ENCODE measurements around the gene PFDN6.
A peak's percentile ranks its signal among the peaks of the same experiment; 100 is the strongest.
"Not testable (repeated sequence)": the region's sequence is repeated elsewhere in the genome, so short reads cannot be mapped to it uniquely, and the experiment has no call there.

The PFDN6 gene

DNA sequence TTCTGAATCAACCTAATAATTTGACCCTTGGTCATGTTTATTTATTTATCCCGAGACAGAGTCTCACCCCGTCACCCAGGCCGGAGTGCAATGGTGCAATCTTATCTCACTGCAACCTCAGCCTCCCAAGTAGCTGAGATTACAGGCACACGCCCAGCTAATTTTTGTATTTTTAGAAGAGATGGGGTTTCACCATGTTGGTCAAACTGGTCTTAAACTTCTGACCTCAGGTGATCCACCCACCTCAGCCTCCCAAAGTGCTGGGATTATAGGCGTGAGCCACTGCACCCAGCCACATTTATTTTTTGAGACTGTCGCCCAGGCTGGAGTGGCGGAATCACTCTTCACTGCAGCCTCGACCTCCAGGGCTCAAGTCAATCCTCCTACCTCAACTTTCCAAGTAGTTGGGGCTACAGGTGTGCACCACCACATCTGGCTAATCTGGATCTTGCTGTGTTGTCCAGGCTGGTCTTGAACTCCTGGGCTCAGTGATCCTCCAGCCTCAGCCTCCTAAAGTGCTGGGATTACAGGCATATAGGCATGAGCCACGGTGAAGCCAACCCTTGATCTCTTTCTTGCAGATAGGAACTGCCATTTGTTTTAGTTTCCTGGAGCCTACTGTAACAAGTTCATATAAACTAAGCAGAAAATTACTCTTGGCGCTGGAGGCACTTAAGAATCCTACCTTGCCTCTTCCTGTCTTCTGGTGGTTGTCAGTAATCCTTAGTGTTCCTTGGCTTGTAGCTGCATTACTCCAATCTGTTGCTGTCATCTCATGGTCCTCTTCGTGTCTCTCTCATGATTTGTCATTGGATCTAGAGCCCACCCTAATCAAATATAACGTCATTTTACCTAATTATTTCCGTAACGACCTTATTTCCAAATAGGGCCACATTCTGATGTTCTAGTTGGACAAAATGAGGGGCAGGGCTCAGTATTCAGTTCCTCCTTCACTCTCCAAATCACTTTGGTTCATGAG lies 15.2 kb upstream of the PFDN6 start:
- DNase-seq = no peak
- WGBS (ENCODE audit: insufficient coverage) = 94% methylated on average over 10 of the region's 14 CpGs
- Histone ChIP-seq H3K4me3 (ENCODE audit: control insufficient read depth in 1 of 7, extremely low read depth in 1 of 7, insufficient read depth in 4 of 7, low read depth in 2 of 7, low read length in 6 of 7) (peak overlapping the region in 3 of 7 experiments; percentile 18 to 83 (median 76)), H3K4me1 (ENCODE audit: control extremely low read depth in 1 of 4, control insufficient read depth in 4 of 4, insufficient read depth in 4 of 4, low read length in 3 of 4) (peaks cover 7 to 69% (median 61%) of the 10 kb centered on the region in 4 experiments), H3K27ac (ENCODE audit: insufficient read depth in 1 of 2, low read depth in 1 of 2, low read length in 2 of 2, poor library complexity in 1 of 2, severe bottlenecking in 2 of 2) (peak overlapping the region; percentile 21 to 99), H3K27me3 (replicated peaks in 2 of 5; ENCODE audit: control insufficient read depth in 4 of 5, insufficient read depth in 5 of 5, low read length in 4 of 5) (no peaks in the 10 kb centered on the region), H3K36me3 (ENCODE audit: control insufficient read depth in 4 of 4, insufficient read depth in 4 of 4, low read length in 3 of 4) (peaks cover 3 to 66% (median 33%) of the 10 kb centered on the region in 4 experiments), H3K9me3 (ENCODE audit: control extremely low read depth in 1 of 5, control insufficient read depth in 4 of 5, insufficient read depth in 2 of 5, low read depth in 1 of 5, low read length in 4 of 5) (no peaks in the 10 kb centered on the region)
- ChIA-PET POLR2A (no interaction called here), CTCF (interaction anchor here (6.2 kb wide), 1 partner anchor 15 kb away, joined by 53 read pairs; the partner anchor contains the start of genes PFDN6 and WDR46)

DNA sequence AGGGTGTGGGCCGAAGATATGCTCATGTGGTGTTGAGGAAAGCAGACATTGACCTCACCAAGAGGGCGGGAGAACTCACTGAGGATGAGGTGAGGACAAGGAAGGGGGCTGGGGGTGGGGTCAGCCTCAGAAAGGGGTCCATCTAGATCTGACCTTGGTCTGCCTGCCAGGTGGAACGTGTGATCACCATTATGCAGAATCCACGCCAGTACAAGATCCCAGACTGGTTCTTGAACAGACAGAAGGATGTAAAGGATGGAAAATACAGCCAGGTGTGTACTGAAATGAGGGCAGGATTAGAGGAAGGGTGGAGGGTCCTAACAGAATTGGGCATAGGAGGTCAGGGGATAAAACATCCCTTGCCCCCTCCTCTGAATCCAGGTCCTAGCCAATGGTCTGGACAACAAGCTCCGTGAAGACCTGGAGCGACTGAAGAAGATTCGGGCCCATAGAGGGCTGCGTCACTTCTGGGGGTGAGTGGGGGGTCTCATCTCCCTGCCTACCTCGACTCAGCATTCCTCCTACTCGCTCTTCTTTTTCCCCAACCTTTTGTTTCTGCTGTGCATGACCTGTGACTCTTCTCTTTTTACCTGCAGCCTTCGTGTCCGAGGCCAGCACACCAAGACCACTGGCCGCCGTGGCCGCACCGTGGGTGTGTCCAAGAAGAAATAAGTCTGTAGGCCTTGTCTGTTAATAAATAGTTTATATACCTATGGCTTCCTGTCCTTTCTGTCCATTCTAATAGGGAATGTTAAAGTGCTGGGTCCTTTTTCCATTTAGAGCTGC lies 13.4 kb upstream of the PFDN6 start:
- not testable (repeated sequence) for H3K27me3 ChIP-seq (replicated peaks in 2 of 5; ENCODE audit: control insufficient read depth in 4 of 5, insufficient read depth in 5 of 5, low read length in 4 of 5); H3K9me3 ChIP-seq (ENCODE audit: control extremely low read depth in 1 of 5, control insufficient read depth in 4 of 5, insufficient read depth in 2 of 5, low read depth in 1 of 5, low read length in 4 of 5); DNase-seq
- ChIA-PET POLR2A (interaction anchor here (1.1 to 2.6 kb wide), 2 partner anchors 24 to 127 kb away, joined by 3 to 14 read pairs; no protein-coding TSS in a partner anchor), CTCF (interaction anchor here (0.6 to 9.7 kb wide), 7 partner anchors 14 to 343 kb away, joined by 3 to 96 read pairs (median 11); partner anchors contain the start of genes CUTA, PFDN6, RGL2 and WDR46)
- Histone ChIP-seq H3K4me3 (ENCODE audit: control insufficient read depth in 1 of 7, extremely low read depth in 1 of 7, insufficient read depth in 4 of 7, low read depth in 2 of 7, low read length in 6 of 7) (peak overlapping the region in 6 of 7 experiments; percentile 59 to 88 (median 77)), H3K4me1 (ENCODE audit: control extremely low read depth in 1 of 4, control insufficient read depth in 4 of 4, insufficient read depth in 4 of 4, low read length in 3 of 4) (peaks cover 7 to 73% (median 65%) of the 10 kb centered on the region in 4 experiments), H3K36me3 (ENCODE audit: control insufficient read depth in 4 of 4, insufficient read depth in 4 of 4, low read length in 3 of 4) (peaks cover 3 to 74% (median 39%) of the 10 kb centered on the region in 4 experiments), H3K27ac (ENCODE audit: insufficient read depth in 1 of 2, low read depth in 1 of 2, low read length in 2 of 2, poor library complexity in 1 of 2, severe bottlenecking in 2 of 2) (peak overlapping the region in 1 of 2 experiments; percentile 77)
- 94% methylated on average over 9 of the region's 16 CpGs for WGBS (ENCODE audit: insufficient coverage)

DNA sequence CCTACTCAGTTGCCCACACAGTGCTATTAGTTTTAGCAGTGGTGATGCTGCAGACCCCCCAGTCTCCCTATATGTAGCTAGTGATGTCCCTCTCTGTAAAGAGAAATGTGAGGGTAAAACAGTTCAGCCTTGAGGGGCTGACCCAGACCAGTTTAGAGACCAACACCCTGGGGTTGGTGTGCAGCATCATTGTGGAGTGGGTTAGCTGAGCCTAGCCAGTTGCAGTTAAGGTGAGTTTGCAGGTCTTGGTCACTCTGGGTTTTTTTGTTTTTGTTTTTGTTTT lies 12.9 kb upstream of the PFDN6 start:
- peaks cover 3 to 80% (median 44%) of the 10 kb centered on the region in 4 experiments for H3K36me3 ChIP-seq (ENCODE audit: control insufficient read depth in 4 of 4, insufficient read depth in 4 of 4, low read length in 3 of 4)

DNA sequence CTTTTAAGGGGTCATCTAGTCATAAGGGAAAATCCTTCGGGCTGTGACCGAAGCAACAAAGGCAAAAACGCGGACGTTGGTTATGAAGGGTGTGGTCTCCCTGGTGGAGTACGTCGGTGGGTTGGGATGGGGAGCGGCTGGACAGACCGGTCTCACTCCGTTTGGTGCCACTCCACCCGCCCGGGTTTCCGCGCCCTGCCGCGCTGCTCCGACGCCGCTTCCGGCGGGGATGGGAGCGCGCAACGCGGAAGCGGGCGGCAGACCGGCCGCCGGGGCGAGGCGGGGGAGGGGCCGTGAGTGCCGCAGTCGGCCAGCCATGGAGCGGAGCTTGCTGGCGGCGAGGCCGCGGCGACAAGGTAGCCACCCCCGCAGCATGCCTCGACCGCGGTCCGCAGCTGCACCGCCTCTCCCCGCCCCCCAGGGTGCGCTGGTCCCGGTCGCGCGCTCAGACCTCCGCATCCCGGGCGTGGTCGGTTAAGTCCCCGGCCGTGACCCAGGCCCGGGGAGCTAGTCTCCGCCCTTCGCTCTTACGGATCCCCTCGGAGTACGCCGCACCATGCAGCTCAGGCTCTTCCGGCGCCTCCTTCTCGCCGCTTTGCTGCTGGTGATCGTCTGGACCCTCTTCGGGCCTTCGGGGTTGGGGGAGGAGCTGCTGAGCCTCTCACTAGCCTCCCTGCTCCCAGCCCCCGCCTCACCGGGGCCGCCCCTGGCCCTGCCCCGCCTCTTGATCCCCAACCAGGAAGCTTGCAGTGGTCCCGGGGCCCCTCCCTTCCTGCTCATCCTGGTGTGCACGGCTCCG lies 12.3 kb upstream of the PFDN6 start, which contains the start of gene B3GALT4:
Gene B3GALT4, plus strand, starts transcription at position 260 of the 799 bp plus-strand sequence. Its CDS starts 297 bp downstream, at position 557.
- Histone ChIP-seq H3K27me3 (replicated peaks in 2 of 5; ENCODE audit: control insufficient read depth in 4 of 5, insufficient read depth in 5 of 5, low read length in 4 of 5) (no peaks in the 10 kb centered on the region), H3K27ac (ENCODE audit: insufficient read depth in 1 of 2, low read depth in 1 of 2, low read length in 2 of 2, poor library complexity in 1 of 2, severe bottlenecking in 2 of 2) (peak within 1 kb of the TSS; percentile 50 to 77), H3K4me1 (ENCODE audit: control extremely low read depth in 1 of 4, control insufficient read depth in 4 of 4, insufficient read depth in 4 of 4, low read length in 3 of 4) (peaks cover 7 to 73% (median 63%) of the 10 kb centered on the region in 4 experiments), H3K9me3 (ENCODE audit: control extremely low read depth in 1 of 5, control insufficient read depth in 4 of 5, insufficient read depth in 2 of 5, low read depth in 1 of 5, low read length in 4 of 5) (no peaks in the 10 kb centered on the region), H3K36me3 (ENCODE audit: control insufficient read depth in 4 of 4, insufficient read depth in 4 of 4, low read length in 3 of 4) (peaks cover 3 to 84% (median 48%) of the 10 kb centered on the region in 4 experiments), H3K4me3 (ENCODE audit: control insufficient read depth in 1 of 7, extremely low read depth in 1 of 7, insufficient read depth in 4 of 7, low read depth in 2 of 7, low read length in 6 of 7) (peak within 1 kb of the TSS; percentile 59 to 88 (median 72))
- ChIA-PET CTCF (interaction anchor here (0.6 to 9.7 kb wide), 21 partner anchors 10 to 342 kb away, joined by 3 to 96 read pairs (median 3); partner anchors contain the start of genes CUTA, PFDN6, RGL2 and TAPBP), POLR2A (interaction anchor here (0.9 to 2.6 kb wide), 6 partner anchors 12 to 126 kb away, joined by 3 to 14 read pairs (median 4); partner anchors contain the start of genes PFDN6, TAPBP and WDR46)
- DNase-seq = peak; percentile 72 to 84 (median 81)
- 0% methylated on average over 75 of the region's 80 CpGs for WGBS (ENCODE audit: insufficient coverage)

More for the DNA sequence above, 12.9 kb upstream of the PFDN6 start:
- Histone ChIP-seq H3K9me3 (ENCODE audit: control extremely low read depth in 1 of 5, control insufficient read depth in 4 of 5, insufficient read depth in 2 of 5, low read depth in 1 of 5, low read length in 4 of 5) (no peaks in the 10 kb centered on the region), H3K4me1 (ENCODE audit: control extremely low read depth in 1 of 4, control insufficient read depth in 4 of 4, insufficient read depth in 4 of 4, low read length in 3 of 4) (peaks cover 7 to 73% (median 63%) of the 10 kb centered on the region in 4 experiments), H3K27me3 (replicated peaks in 2 of 5; ENCODE audit: control insufficient read depth in 4 of 5, insufficient read depth in 5 of 5, low read length in 4 of 5) (no peaks in the 10 kb centered on the region), H3K4me3 (ENCODE audit: control insufficient read depth in 1 of 7, extremely low read depth in 1 of 7, insufficient read depth in 4 of 7, low read depth in 2 of 7, low read length in 6 of 7) (peak overlapping the region; percentile 59 to 88 (median 72)), H3K27ac (ENCODE audit: insufficient read depth in 1 of 2, low read depth in 1 of 2, low read length in 2 of 2, poor library complexity in 1 of 2, severe bottlenecking in 2 of 2) (peak overlapping the region; percentile 50 to 77)
- ChIA-PET CTCF (interaction anchor here (0.6 to 9.7 kb wide), 13 partner anchors 10 to 343 kb away, joined by 3 to 96 read pairs (median 4); partner anchors contain the start of genes CUTA, PFDN6, RGL2 and WDR46), POLR2A (interaction anchor here (1.1 to 2.6 kb wide), 3 partner anchors 12 to 127 kb away, joined by 3 to 14 read pairs (median 7); partner anchors contain the start of genes PFDN6 and WDR46)
- DNase-seq = no peak

DNA sequence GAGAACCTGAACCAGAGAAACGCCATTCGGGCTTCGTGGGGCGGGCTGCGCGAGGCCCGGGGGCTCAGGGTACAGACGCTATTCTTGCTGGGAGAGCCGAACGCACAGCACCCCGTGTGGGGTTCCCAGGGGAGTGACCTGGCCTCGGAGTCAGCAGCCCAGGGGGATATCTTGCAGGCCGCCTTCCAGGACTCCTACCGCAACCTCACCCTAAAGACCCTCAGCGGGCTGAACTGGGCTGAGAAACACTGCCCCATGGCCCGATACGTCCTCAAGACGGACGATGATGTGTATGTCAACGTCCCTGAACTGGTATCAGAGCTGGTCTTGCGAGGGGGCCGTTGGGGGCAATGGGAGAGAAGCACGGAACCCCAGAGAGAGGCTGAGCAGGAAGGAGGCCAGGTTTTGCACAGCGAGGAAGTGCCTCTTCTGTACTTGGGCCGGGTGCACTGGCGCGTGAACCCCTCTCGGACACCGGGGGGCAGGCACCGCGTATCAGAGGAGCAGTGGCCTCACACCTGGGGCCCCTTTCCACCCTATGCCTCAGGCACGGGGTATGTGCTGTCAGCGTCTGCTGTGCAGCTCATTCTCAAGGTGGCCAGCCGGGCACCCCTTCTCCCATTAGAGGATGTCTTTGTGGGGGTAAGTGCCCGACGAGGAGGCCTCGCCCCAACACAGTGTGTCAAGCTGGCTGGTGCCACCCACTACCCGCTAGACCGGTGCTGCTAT lies 11.6 kb upstream of the PFDN6 start:
- peaks cover 3 to 86% (median 53%) of the 10 kb centered on the region in 4 experiments for H3K36me3 ChIP-seq (ENCODE audit: control insufficient read depth in 4 of 4, insufficient read depth in 4 of 4, low read length in 3 of 4)
- H3K27me3 ChIP-seq (replicated peaks in 2 of 5; ENCODE audit: control insufficient read depth in 4 of 5, insufficient read depth in 5 of 5, low read length in 4 of 5) = no peaks in the 10 kb centered on the region
- ChIA-PET POLR2A (interaction anchor here (0.9 to 2.6 kb wide), 5 partner anchors 11 to 36 kb away, joined by 3 to 14 read pairs (median 4); partner anchors contain the start of genes PFDN6, TAPBP and WDR46), CTCF (interaction anchor here (0.6 to 9.7 kb wide), 20 partner anchors 11 to 203 kb away, joined by 3 to 96 read pairs (median 3); partner anchors contain the start of genes PFDN6, RGL2, TAPBP and WDR46)
- no peaks in the 10 kb centered on the region for H3K9me3 ChIP-seq (ENCODE audit: control extremely low read depth in 1 of 5, control insufficient read depth in 4 of 5, insufficient read depth in 2 of 5, low read depth in 1 of 5, low read length in 4 of 5)
- 22% methylated on average over 30 of the region's 39 CpGs for WGBS (ENCODE audit: insufficient coverage)
- peak overlapping the region; percentile 59 to 88 (median 72) for H3K4me3 ChIP-seq (ENCODE audit: control insufficient read depth in 1 of 7, extremely low read depth in 1 of 7, insufficient read depth in 4 of 7, low read depth in 2 of 7, low read length in 6 of 7)
- H3K27ac ChIP-seq (ENCODE audit: insufficient read depth in 1 of 2, low read depth in 1 of 2, low read length in 2 of 2, poor library complexity in 1 of 2, severe bottlenecking in 2 of 2) = peak overlapping the region in 1 of 2 experiments; percentile 67
- peak in 2 of 3 donors; percentile 27 to 46 for DNase-seq
- H3K4me1 ChIP-seq (ENCODE audit: control extremely low read depth in 1 of 4, control insufficient read depth in 4 of 4, insufficient read depth in 4 of 4, low read length in 3 of 4) = peaks cover 7 to 66% (median 55%) of the 10 kb centered on the region in 4 experiments

Measured in common myeloid progenitor, CD34-positive (primary cell).